PFSK-1 (cell line): Measurements from ENCODE around the gene MAPKAPK2.

Source experiments
- FOXP2 ChIP-seq: optimal IDR thresholded peaks from 2 replicates; pipeline ENCODE3; 2011; ENCODE audit warnings: borderline replicate concordance, control low read depth, inconsistent platforms; ENCODE audit not compliant: insufficient read depth; ENCODE audit errors: extremely low read length, extremely low read depth
- POLR2AphosphoS5 ChIP-seq: IDR thresholded peaks from 2 replicates; pipeline ENCODE4 v1.6.1; 2012; ENCODE audit warnings: low read depth, mild to moderate bottlenecking, control low read depth, low read length, moderate library complexity
- SIN3A ChIP-seq: IDR thresholded peaks from 2 replicates; pipeline ENCODE4 v1.6.1; 2012; ENCODE audit warnings: mild to moderate bottlenecking, low read length, moderate library complexity, borderline replicate concordance; ENCODE audit not compliant: insufficient read depth
- TAF1 ChIP-seq: IDR thresholded peaks from 2 replicates; pipeline ENCODE4 v1.6.1; 2012; ENCODE audit warnings: low read length, control low read depth, borderline replicate concordance; ENCODE audit not compliant: insufficient read depth
- TF ChIP-seq, protein P1 (sequence below), 2 experiments: IDR thresholded peaks; 2 replicates each; pipeline versions ENCODE4 v1.6.1 to v1.8.0; 2011 to 2012; ENCODE audit warnings: low read depth in 2 of 2, low read length in 2 of 2, control low read depth in 1 of 2, inconsistent platforms in 1 of 2, mild to moderate bottlenecking in 1 of 2, moderate library complexity in 1 of 2; ENCODE audit not compliant: insufficient read depth in 1 of 2

DNA sequence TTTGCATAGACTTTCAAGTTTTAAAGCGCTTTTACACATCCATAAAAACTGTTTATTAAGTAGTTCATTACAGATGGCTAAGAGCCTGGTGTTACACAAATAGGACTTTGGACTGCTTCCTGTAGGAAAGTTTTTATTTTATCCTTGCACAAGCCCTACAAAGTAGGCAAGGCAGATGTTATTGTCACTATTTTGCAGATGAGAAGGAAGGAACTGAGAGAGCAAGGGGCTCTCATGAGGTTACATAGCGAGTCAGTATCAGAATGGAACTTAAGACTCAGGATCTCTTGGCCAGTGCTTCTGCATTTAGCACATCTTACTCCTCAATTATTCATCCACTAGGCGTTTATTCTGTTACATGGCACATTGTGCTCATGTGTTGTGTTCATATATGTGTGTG, 2.6 kb upstream of the MAPKAPK2 start:
- TF ChIP-seq SIN3A (no peak), POLR2AphosphoS5 (no peak), TAF1 (no peak), FOXP2 (no peak)
- TF ChIP-seq, protein P1, sequence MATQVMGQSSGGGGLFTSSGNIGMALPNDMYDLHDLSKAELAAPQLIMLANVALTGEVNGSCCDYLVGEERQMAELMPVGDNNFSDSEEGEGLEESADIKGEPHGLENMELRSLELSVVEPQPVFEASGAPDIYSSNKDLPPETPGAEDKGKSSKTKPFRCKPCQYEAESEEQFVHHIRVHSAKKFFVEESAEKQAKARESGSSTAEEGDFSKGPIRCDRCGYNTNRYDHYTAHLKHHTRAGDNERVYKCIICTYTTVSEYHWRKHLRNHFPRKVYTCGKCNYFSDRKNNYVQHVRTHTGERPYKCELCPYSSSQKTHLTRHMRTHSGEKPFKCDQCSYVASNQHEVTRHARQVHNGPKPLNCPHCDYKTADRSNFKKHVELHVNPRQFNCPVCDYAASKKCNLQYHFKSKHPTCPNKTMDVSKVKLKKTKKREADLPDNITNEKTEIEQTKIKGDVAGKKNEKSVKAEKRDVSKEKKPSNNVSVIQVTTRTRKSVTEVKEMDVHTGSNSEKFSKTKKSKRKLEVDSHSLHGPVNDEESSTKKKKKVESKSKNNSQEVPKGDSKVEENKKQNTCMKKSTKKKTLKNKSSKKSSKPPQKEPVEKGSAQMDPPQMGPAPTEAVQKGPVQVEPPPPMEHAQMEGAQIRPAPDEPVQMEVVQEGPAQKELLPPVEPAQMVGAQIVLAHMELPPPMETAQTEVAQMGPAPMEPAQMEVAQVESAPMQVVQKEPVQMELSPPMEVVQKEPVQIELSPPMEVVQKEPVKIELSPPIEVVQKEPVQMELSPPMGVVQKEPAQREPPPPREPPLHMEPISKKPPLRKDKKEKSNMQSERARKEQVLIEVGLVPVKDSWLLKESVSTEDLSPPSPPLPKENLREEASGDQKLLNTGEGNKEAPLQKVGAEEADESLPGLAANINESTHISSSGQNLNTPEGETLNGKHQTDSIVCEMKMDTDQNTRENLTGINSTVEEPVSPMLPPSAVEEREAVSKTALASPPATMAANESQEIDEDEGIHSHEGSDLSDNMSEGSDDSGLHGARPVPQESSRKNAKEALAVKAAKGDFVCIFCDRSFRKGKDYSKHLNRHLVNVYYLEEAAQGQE (IDR thresholded peaks at IDR 0.05; ENCODE audit: insufficient read depth in 1 of 2, low read depth in 2 of 2, low read length in 2 of 2): no peak
